ENCODE measurements around the gene NPM3. TPM values are rescaled to one million over a fixed set of nuclear protein-coding genes. Genes with fewer than 3 reads are reported as not detected.

NPM3 gene
- total RNA-seq, result 42.4 to 45.6 TPM (median 45.2 TPM) in 3 replicates

DNA sequence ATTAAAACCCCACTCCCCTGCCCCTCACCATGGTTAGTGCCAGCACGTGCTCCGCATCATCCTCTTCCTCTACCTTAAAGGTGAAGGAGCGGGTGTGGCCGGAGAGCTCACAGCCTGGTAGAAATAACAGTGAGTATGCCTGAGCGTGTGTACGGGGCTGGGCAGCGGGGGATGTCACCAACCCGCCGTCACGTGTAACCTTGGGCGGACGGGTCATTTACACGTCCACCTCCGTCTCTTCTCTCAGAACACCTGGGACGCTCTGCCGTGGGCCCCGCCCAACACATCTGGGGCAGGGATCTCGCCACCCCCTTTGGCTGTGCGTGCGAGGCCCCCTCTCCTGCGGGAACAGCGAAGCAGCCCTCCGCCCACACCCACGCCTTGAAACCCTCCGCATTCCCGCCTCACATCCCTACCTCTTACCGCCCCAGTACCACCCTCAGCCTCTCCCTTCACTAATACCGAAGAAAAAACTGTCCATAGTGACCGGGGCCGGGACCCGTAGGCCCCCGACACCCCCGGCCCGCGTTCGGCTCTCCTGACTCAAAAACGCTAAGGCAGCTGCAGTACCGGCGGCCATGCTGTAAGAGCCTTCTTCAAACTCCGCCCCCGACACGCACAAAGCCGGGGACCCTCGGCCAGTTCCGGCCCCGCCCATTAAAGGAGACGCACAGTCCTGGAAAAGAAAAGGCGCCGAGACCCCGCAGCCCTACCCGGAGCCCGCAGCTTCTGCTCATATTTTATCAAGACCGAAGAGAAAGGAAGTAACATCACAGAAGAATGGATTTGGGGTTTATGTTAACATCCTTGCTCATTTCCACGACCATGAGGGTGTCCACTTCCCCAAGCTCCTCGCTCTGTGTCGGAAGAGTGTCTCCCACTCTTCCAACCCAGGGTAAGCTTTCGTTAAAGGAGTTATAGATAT is at the start of gene NPM3:
NPM3 (minus strand) TSS at position 636 of the 925 bp plus-strand sequence; CDS start at position 580, 56 bp downstream.
- Mint-ChIP-seq H3K4me3 (peak within 1 kb of the TSS; percentile 100), H3K27me3 (ENCODE audit: low read depth) (peaks cover 29% of the 10 kb centered on the region), H3K4me1 (peaks cover 40% of the 10 kb centered on the region), H3K9me3 (no peaks in the 10 kb centered on the region), H3K27ac (peak within 1 kb of the TSS; percentile 97), H3K36me3 (peaks cover 17% of the 10 kb centered on the region)
- DNase-seq (ENCODE audit: low spot score in 2 of 2, unreplicated experiment in 2 of 2), result peak; percentile 82 to 84
- TF ChIP-seq, protein P1, sequence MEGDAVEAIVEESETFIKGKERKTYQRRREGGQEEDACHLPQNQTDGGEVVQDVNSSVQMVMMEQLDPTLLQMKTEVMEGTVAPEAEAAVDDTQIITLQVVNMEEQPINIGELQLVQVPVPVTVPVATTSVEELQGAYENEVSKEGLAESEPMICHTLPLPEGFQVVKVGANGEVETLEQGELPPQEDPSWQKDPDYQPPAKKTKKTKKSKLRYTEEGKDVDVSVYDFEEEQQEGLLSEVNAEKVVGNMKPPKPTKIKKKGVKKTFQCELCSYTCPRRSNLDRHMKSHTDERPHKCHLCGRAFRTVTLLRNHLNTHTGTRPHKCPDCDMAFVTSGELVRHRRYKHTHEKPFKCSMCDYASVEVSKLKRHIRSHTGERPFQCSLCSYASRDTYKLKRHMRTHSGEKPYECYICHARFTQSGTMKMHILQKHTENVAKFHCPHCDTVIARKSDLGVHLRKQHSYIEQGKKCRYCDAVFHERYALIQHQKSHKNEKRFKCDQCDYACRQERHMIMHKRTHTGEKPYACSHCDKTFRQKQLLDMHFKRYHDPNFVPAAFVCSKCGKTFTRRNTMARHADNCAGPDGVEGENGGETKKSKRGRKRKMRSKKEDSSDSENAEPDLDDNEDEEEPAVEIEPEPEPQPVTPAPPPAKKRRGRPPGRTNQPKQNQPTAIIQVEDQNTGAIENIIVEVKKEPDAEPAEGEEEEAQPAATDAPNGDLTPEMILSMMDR (IDR thresholded peaks at IDR 0.05; ENCODE audit: unreplicated experiment), result no peak

DNA sequence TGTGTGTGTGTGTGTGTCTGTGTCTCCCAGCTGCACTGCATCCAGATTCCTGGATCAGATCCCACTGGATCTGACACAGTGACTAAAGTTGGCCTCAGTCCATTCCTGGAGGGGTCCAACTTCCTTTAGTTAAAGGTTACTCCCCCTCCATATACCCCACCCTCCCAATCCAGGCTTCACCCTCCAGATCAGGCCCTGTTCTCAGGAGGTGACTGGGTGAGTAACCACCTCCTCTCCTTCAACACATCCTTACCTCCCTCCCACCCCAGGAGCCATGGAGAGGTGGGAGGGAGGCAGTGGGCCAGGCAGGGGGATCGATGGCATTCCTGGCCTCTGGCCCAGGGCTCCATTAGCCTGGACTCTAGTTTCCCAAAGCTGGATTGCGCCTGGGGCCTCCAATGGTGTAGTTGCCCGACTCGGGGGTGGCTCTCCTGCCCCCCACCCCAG is 49.1 kb upstream of the NPM3 start:
- Mint-ChIP-seq H3K36me3 (peaks cover under 1% of the 10 kb centered on the region), H3K27me3 (ENCODE audit: low read depth) (no peaks in the 10 kb centered on the region), H3K9me3 (no peaks in the 10 kb centered on the region), H3K27ac (no peak overlapping the region), H3K4me3 (peak overlapping the region; percentile 31), H3K4me1 (peaks cover 31% of the 10 kb centered on the region)
- TF ChIP-seq, protein P1 (IDR thresholded peaks at IDR 0.05; ENCODE audit: unreplicated experiment), result no peak
- DNase-seq (ENCODE audit: low spot score in 2 of 2, unreplicated experiment in 2 of 2), result no peak

DNA sequence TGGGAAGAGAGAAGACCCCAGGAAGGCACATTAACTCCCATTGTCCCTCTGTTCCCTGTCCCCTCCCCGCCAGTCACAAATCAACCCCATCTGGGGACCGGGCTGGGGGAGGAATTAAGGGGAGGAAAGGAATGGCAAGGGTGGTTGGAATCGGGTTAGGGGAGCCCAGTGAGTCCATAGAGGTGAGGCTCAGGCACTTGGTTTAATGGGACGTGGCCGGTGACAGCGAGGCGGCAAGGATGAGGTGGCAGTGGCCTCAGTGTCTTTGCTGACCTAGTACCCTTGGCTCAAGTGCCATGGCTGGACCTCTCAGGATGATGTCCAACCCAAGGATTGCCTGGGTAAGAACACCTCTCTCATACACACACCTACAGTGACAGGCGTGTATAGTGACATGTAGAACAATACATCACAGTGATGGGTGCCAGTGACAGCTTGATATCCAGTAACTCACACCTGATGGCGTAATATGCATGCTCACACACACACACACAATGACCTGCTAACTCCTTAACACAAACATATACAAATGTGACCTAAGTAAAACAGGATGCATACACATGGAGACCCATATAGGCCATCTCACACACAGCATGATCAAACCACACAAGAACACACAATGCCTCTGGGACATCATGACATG is 48.0 kb upstream of the NPM3 start:
- Mint-ChIP-seq H3K27ac (peak overlapping the region; percentile 93), H3K4me1 (peaks cover 31% of the 10 kb centered on the region), H3K36me3 (peaks cover 4% of the 10 kb centered on the region), H3K4me3 (peak overlapping the region; percentile 76), H3K9me3 (no peaks in the 10 kb centered on the region), H3K27me3 (ENCODE audit: low read depth) (no peaks in the 10 kb centered on the region)
- TF ChIP-seq, protein P1 (IDR thresholded peaks at IDR 0.05; ENCODE audit: unreplicated experiment), result no peak
- DNase-seq (ENCODE audit: low spot score in 2 of 2, unreplicated experiment in 2 of 2), result no peak

DNA sequence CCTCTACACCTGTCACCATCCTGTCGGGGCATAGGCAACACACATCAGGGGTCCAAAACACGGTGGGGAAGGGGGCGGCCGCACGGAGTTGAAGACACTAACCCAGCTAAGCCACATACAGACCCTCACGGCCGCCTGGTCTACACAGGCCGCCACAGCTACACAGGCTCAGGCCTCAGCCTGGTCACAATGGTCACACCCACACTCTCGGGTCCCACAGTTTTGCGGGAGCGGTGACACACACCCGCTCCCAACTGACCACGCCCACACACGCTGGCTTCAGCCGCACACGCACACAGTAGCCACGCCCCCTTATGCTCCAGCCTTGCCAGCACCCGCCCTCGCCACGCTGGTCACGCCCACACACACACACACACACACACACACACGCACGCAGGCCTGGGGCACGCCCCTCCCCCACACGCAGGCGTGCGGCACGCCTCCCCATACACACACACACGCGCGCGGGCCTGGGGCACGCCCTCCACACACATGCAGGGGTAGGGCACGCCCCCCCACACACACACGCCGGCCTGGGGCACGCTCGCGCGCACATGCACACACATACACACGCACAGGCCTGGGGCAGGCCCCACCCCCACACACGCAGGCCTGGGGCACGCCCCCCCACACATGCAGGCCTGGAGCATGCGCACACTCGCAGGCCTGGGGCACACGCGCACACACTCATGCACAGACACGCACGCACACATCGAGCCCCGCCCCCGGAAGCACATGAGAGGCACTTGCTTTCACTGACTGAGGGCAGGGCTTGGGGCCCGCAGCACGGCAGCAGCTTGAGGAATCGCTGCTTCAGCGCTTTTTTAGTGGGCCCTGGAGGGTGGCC is 47.3 kb upstream of the NPM3 start:
- H3K4me1 Mint-ChIP-seq, result peaks cover 31% of the 10 kb centered on the region
- H3K9me3 Mint-ChIP-seq, result no peaks in the 10 kb centered on the region
- peak; percentile 85 to 90 for DNase-seq (ENCODE audit: low spot score in 2 of 2, unreplicated experiment in 2 of 2)
- TF ChIP-seq, protein P1 (IDR thresholded peaks at IDR 0.05; ENCODE audit: unreplicated experiment), result no peak
- peak overlapping the region; percentile 76 for H3K4me3 Mint-ChIP-seq
- peak overlapping the region; percentile 93 for H3K27ac Mint-ChIP-seq
- H3K36me3 Mint-ChIP-seq, result peaks cover 4% of the 10 kb centered on the region
- no peaks in the 10 kb centered on the region for H3K27me3 Mint-ChIP-seq (ENCODE audit: low read depth)
